PC-9 (cell line): ENCODE measurements around the gene PDXDC1.
"Not testable (repeated sequence)": the region's sequence is repeated elsewhere in the genome, so short reads cannot be mapped to it uniquely, and the experiment has no call there.

ENCODE experiments used
- EZH2 ChIP-seq: fragments of 200-600 bp; sonication (generic); IDR thresholded peaks from 2 replicates; pipeline ENCODE4 v1.8.0; 2017; ENCODE audit warnings: antibody characterized with exemption, low read depth
- TF ChIP-seq, protein P1 (sequence below): fragments of 200-600 bp; sonication (generic); conservative IDR thresholded peaks from 2 replicates; pipeline ENCODE4 v1.6.1; 2017; ENCODE audit warnings: mixed run types, antibody characterized with exemption, mild to moderate bottlenecking, moderate library complexity

DNA sequence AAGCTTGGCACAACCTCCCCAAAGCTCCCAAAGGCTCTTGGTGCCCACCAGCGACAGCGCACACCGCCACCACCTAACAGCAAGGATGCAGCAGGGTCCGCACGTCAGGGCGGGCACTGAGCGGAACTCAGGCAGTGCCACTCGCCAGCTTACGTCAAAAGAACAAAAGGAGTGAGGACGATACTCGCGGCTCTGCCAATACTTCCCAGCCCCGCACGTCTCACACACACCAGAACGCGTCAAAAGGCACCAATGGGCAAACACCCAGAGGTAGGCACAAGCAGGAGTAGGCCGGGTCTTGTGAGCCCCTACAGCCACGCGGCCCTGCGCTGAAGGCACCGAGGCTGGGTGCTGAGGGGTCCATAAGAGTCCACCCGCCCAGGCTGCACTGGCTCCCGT, 171.4 kb downstream of the PDXDC1 start:
- TF ChIP-seq, protein P1, sequence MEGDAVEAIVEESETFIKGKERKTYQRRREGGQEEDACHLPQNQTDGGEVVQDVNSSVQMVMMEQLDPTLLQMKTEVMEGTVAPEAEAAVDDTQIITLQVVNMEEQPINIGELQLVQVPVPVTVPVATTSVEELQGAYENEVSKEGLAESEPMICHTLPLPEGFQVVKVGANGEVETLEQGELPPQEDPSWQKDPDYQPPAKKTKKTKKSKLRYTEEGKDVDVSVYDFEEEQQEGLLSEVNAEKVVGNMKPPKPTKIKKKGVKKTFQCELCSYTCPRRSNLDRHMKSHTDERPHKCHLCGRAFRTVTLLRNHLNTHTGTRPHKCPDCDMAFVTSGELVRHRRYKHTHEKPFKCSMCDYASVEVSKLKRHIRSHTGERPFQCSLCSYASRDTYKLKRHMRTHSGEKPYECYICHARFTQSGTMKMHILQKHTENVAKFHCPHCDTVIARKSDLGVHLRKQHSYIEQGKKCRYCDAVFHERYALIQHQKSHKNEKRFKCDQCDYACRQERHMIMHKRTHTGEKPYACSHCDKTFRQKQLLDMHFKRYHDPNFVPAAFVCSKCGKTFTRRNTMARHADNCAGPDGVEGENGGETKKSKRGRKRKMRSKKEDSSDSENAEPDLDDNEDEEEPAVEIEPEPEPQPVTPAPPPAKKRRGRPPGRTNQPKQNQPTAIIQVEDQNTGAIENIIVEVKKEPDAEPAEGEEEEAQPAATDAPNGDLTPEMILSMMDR = not testable (repeated sequence)
- TF ChIP-seq EZH2 = not testable (repeated sequence)
